Body of pancreas (tissue), 4 donors: Measurements from ENCODE around the gene SPDYC.
A peak's percentile ranks its signal among the peaks of the same experiment; 100 is the strongest.

Experiments used
- POLR2A ChIP-seq, 3 donors: fragments of 450-650 bp; IDR thresholded peaks; one replicate each; pipeline ENCODE4 v1.6.1; 2016; ENCODE audit warnings: antibody characterized with exemption in 3 of 3, mild to moderate bottlenecking in 2 of 3
- TF ChIP-seq, protein P1 (sequence below), 7 experiments: fragments of 450-650 bp in 4 of 7; fragments of 200-600 bp in 3 of 7; sonication (generic) in 3 of 7; IDR thresholded peaks; one replicate each; pipeline ENCODE4 v1.5.1; 2016 to 2019; ENCODE audit warnings: antibody characterized with exemption in 7 of 7

DNA sequence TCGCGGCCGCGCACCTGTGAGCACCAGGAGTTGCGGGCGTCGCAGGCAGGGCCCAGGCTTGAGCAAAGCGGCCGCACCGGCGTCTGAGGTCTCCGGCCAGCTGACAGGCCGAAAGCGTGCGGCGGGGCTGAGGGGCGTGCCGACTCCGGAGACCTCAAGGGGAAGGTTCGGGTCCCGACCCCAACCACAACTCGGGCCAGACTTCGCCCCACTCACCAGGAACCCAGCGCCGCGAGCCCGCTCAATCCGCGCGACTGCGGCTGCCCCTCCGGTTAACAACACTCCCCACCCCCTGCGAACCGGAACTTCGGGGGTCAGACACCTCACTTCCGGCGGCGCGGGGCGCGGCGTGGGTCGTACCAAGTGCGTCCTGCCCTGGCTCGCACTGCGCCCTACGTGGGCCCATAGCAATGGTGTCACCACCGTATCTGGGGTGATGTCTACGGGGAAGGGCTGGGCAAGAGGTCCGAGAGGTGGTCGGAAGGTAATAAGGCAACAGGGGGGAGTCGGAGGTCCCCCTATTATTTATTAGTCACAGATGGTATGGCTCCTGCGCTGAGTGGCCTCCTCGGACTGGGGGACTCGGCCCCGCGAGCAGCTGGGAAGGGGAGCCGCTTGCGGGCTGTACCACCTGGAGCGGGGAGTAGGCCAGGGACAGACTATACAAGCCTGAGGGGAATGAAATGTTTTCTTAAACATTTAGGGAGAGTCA is 35.6 kb upstream of the SPDYC start, which contains the start of gene SYVN1:
- TF ChIP-seq, protein P1, sequence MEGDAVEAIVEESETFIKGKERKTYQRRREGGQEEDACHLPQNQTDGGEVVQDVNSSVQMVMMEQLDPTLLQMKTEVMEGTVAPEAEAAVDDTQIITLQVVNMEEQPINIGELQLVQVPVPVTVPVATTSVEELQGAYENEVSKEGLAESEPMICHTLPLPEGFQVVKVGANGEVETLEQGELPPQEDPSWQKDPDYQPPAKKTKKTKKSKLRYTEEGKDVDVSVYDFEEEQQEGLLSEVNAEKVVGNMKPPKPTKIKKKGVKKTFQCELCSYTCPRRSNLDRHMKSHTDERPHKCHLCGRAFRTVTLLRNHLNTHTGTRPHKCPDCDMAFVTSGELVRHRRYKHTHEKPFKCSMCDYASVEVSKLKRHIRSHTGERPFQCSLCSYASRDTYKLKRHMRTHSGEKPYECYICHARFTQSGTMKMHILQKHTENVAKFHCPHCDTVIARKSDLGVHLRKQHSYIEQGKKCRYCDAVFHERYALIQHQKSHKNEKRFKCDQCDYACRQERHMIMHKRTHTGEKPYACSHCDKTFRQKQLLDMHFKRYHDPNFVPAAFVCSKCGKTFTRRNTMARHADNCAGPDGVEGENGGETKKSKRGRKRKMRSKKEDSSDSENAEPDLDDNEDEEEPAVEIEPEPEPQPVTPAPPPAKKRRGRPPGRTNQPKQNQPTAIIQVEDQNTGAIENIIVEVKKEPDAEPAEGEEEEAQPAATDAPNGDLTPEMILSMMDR (IDR thresholded peaks at IDR 0.05), result peak in 1 of 7 experiments; percentile 17
- peak; percentile 96 to 99 (median 98) for TF ChIP-seq POLR2A (IDR thresholded peaks at IDR 0.05)
